EH (cell line): ENCODE data around the gene MICAL3.
A peak's percentile ranks its signal among the peaks of the same experiment; 100 is the strongest.

ENCODE experiments used
- DNase-seq: peaks from one replicate; pipeline ENCODE4 v3.0.0-alpha.2; 2015; ENCODE audit warnings: low read depth

Gene MICAL3

DNA sequence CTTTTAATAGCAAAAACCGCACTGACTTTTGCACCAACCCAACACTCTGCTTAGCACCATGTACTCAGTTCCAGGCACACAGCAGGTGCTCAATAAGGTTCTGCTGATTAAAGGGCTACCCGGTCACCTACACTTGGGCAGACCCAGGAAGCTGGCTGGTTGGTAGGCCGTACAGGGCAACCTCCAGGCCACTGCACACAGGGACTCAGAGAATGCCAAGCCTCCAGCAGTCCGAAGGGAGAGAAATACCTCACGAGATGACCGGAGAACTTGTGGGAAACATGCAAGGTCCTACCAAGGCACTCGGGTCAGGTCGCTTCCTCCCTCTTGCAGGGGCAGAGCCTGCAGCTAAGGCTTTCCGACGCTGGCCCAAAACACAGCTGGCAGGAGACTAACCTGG, 109.2 kb downstream of the MICAL3 start:
- DNase-seq, result no peak

GRCh38 chr22:17914474-17914873, 109.9 kb downstream of the MICAL3 start:
- DNase-seq, result no peak

DNA sequence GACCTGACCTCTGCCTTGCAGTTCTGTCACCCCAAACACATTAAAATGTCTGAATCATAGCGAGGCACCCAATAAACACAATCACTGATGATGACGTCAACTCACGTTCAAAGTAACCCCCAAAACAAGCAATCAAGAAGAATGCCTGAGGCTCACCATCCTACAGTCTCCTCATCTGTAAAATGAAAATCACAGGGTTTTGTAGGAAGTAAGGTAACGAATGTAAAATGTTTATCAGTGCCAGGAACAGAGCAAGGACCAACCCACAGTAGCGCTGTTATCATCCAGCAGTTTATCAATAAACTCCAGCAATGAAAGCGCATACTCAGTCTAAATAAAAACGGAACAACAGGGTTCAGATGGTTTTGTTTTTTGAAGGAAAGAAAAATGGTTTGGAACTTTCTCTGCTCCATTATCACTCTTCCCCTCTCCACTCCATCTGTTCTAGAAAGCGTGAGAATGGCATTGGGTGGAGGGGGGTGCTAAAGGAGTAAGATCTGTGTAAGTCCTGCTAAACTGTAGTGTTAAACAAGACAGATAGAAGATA, 110.5 kb downstream of the MICAL3 start:
- DNase-seq, result peak; percentile 68

- peak; percentile 61 for DNase-seq
Observed at GRCh38 chr22:17912945-17913721, 111.2 kb downstream of the MICAL3 start.

- no peak for DNase-seq
Observed at GRCh38 chr22:17911887-17912286, 112.5 kb downstream of the MICAL3 start.

GRCh38 chr22:17911312-17911705, 113.1 kb downstream of the MICAL3 start:
- DNase-seq, result no peak

DNA sequence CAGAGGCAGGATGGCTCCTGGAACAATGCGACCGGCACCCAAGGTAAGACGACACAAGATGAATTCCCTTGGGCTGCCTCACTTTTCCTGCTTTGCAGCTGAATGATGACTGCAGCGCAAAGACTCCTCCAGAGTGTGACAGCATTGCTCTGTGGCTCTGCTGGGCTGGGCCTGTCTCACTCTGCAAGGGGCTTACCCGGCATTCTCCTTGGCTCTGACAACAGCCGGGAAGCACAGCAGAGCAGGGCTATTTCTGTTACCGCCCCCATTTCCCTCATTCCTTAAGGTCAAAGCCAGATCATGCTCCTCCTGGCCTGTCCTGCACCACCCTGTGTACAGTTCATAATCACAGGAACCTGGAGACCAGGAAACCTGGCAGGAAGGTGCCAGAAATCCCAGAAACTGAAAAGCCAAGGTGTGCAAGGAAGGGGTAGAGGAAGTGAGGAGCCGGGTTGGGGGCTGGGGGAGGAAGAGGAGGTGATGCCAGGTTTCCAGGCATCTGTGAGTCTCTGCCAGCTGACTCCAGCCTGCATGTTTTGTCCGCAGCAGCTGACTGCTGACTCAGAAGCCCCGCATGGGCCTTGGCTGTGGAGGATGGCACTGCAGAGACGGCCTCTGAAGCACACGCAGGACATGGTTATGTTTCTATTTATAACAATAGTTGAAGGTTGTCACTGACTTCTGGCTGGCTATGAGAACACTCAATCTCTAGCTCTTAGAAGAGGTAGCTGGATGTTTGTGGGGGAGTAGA, 113.6 kb downstream of the MICAL3 start:
- peak; percentile 94 for DNase-seq

- no peak for DNase-seq
Observed at GRCh38 chr22:17907748-17908051, 116.7 kb downstream of the MICAL3 start.

GRCh38 chr22:17906978-17907747, 117.2 kb downstream of the MICAL3 start:
- DNase-seq, result no peak

DNA sequence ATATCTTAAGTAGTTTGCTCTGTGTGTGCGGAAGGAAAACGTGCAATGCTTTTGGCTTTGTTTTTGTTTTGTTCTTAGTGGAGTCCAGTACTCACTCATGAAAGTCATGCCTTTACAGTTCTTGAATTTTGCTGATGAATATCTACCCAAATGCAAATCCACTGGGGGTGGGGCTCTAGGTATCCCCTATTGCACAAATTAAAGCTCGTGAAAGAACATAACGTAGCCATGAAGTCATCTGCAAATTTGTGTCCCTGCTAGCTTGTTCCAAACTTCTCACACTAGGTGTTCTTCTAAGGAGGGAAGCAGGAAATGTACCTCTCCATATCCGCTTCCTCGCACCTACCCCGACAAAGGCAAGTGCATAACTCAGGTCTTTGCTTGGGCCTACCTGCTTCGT, 118.9 kb downstream of the MICAL3 start:
- no peak for DNase-seq

GRCh38 chr22:17903564-17904295, 120.6 kb downstream of the MICAL3 start:
- no peak for DNase-seq

- no peak for DNase-seq
Observed at GRCh38 chr22:17902960-17903359, 121.4 kb downstream of the MICAL3 start.

- no peak for DNase-seq
Observed at GRCh38 chr22:17898375-17898774, 126.0 kb downstream of the MICAL3 start.

GRCh38 chr22:17897858-17898257, 126.5 kb downstream of the MICAL3 start:
- no peak for DNase-seq

DNA sequence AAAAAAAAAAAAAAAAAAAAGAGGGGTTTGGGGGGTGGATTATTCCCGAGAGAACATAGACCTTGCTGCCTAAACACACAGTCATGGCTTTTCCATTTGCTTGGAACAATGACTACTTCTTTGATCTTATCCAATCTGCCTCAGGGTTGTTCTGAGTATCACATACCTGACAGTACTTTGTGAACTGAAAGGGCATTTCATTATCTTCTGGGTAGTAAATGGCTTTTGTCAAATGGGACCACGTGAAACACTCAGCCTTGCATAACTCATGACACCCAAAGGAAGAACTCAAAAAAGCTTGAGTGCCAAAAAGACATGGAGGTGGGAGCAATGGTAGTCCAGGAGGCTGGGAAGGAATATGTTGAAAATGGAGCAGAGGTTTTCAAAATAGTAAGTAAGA, 126.9 kb downstream of the MICAL3 start:
- no peak for DNase-seq

DNA sequence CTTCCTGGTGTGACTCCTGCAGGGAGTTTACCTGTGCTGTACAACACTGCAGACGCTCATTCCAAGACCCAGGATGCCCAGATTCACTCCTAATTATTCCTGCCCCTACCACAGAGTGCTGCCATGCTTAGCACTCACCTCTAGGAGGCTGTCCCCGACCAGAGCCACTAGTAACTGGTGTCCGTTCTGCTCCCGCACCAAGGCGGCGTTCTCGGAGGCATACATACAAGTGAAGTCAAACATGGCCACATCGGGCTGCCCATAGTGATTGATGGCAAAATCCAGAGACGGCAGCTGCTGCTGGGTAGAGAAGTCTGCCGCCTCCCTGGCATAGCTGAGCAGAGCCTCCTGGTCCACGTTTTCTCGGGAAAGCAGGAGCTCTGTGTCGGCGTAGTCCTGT, 127.8 kb downstream of the MICAL3 start:
- no peak for DNase-seq

- no peak for DNase-seq
Observed at GRCh38 chr22:17893900-17894535, 130.3 kb downstream of the MICAL3 start.

- DNase-seq, result no peak
Observed at GRCh38 chr22:17892376-17892775, 132.0 kb downstream of the MICAL3 start.

GRCh38 chr22:17891481-17892167, 132.7 kb downstream of the MICAL3 start:
- no peak for DNase-seq

GRCh38 chr22:17890892-17891291, 133.5 kb downstream of the MICAL3 start:
- DNase-seq, result no peak

DNA sequence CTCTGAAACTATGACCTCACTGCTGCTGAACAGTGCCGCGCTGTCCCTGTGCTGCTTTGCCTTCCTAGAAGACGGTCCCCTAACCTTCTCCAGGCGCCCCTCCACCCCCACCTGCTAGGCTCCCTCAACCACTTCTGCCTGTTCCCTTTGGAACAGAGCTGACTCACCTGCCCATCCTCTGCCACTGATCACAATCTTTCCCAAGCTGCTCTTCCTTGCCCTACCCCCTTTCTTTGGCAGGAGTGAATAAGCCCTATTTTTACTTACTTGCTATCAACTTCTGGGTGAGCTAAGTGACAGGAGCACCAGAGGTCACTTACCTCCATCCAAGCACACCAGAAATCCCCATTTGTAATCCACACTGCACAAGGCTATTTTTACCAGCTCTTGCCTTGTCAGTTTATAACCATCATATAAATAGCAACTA, 134.1 kb downstream of the MICAL3 start:
- DNase-seq, result peak; percentile 37
